Hepatocyte (in vitro differentiated cells): Measurements from ENCODE around the gene TECR. TPM values are rescaled to one million over a fixed set of nuclear protein-coding genes. Genes with fewer than 3 reads are reported as not detected.
"Not testable (repeated sequence)": the region's sequence is repeated elsewhere in the genome, so short reads cannot be mapped to it uniquely, and the experiment has no call there.

ENCODE experiments used
- DNase-seq: peaks from one replicate; pipeline ENCODE4 v3.0.0-alpha.2; 2016; ENCODE audit warnings: low spot score
- H2AFZ ChIP-seq: fragments of 200-600 bp; sonication (generic); 2 replicates; pipeline ENCODE4 v1.6.0; 2016; ENCODE audit warnings: antibody characterized with exemption, mild to moderate bottlenecking
- H3K27ac ChIP-seq: fragments of 200-600 bp; sonication (generic); 2 replicates; pipeline ENCODE4 v1.5.1; 2016; ENCODE audit warnings: mild to moderate bottlenecking
- H3K27me3 ChIP-seq: fragments of 200-600 bp; sonication (generic); 2 replicates; pipeline ENCODE4 v1.6.1; 2016
- H3K36me3 ChIP-seq: fragments of 200-600 bp; sonication (generic); replicated peaks from 2 replicates; pipeline ENCODE4 v1.5.1; 2016; ENCODE audit warnings: low read depth; ENCODE audit not compliant: insufficient read depth
- H3K4me1 ChIP-seq: fragments of 200-600 bp; sonication (generic); 2 replicates; pipeline ENCODE4 v1.5.1; 2016; ENCODE audit warnings: mild to moderate bottlenecking, moderate library complexity; ENCODE audit not compliant: insufficient read depth
- H3K4me2 ChIP-seq: fragments of 200-600 bp; sonication (generic); 2 replicates; pipeline ENCODE4 v1.6.0; 2016
- H3K4me3 ChIP-seq: fragments of 200-600 bp; sonication (generic); 2 replicates; pipeline ENCODE4 v1.5.1; 2016; ENCODE audit warnings: mild to moderate bottlenecking
- H3K79me2 ChIP-seq: fragments of 200-600 bp; sonication (generic); 2 replicates; pipeline ENCODE4 v1.6.0; 2017; ENCODE audit warnings: mild to moderate bottlenecking
- H3K9me2 ChIP-seq: fragments of 200-600 bp; sonication (generic); replicated peaks from 2 replicates; pipeline ENCODE4 v1.6.0; 2017; ENCODE audit warnings: mild to moderate bottlenecking; ENCODE audit not compliant: insufficient read depth
- H3K9me3 ChIP-seq: fragments of 200-600 bp; sonication (generic); 2 replicates; pipeline ENCODE4 v1.5.1; 2016; ENCODE audit warnings: low read depth, mild to moderate bottlenecking
- H4K20me1 ChIP-seq: fragments of 200-600 bp; sonication (generic); 2 replicates; pipeline ENCODE4 v1.6.0; 2016; ENCODE audit warnings: mild to moderate bottlenecking; ENCODE audit not compliant: insufficient read depth, poor library complexity, severe bottlenecking
- CTCF ChIP-seq: fragments of 200-600 bp; sonication (generic); IDR thresholded peaks from 2 replicates; pipeline ENCODE4 v1.5.1; 2016; ENCODE audit warnings: antibody characterized with exemption, mild to moderate bottlenecking; ENCODE audit not compliant: poor library complexity
- EZH2 ChIP-seq: fragments of 200-600 bp; sonication (generic); IDR thresholded peaks from 2 replicates; pipeline ENCODE4 v1.6.1; 2016; ENCODE audit warnings: antibody characterized with exemption, mild to moderate bottlenecking, borderline replicate concordance
- EZH2phosphoT487 ChIP-seq: fragments of 200-600 bp; sonication (generic); IDR thresholded peaks from one replicate; pipeline ENCODE4 v1.6.1; 2018; ENCODE audit warnings: antibody characterized with exemption, mild to moderate bottlenecking, low read depth, moderate library complexity; ENCODE audit not compliant: unreplicated experiment, severe bottlenecking
- WGBS: methylation state at CpG from one replicate; pipeline ENCODE4 v1.1.6; 2016; ENCODE audit warnings: low lambda C conversion rate; ENCODE audit errors: missing lambda C conversion rate; 5-methylcytosine and 5-hydroxymethylcytosine counted together
- polyA plus RNA-seq: library from polyadenylated mRNA; unstranded; fragments of >200 nt; fragmentation: Nextera tagmentation; extraction: Ambion mirVana; gene quantifications from 2 replicates; pipeline ENCODE4 v1.2.1, GENCODE V29; 2016
- total RNA-seq: library from RNA; depleted of rRNA; stranded (reverse); fragments of >200 nt; gene quantifications from 2 replicates; pipeline ENCODE4 v1.2.3, GENCODE V29; 2014

The TECR gene
- total and polyA plus RNA-seq, 2 experiments from 2014 or later: 65.3 to 366 TPM

- Histone ChIP-seq H2AFZ (no peak overlapping the region), H3K4me3 (no peak overlapping the region), H3K4me1 (no peaks in the 10 kb centered on the region), H3K27me3 (no peaks in the 10 kb centered on the region), H3K9me2 (no peaks in the 10 kb centered on the region), H3K27ac (no peak overlapping the region), H4K20me1 (no peaks in the 10 kb centered on the region), H3K4me2 (no peak overlapping the region), H3K9me3 (no peaks in the 10 kb centered on the region), H3K36me3 (no peaks in the 10 kb centered on the region), H3K79me2 (no peaks in the 10 kb centered on the region)
- no peak for DNase-seq
- 67% methylated on average over 4 of the region's 4 CpGs for WGBS
- TF ChIP-seq CTCF: no peak
- TF ChIP-seq EZH2phosphoT487: no peak
- TF ChIP-seq EZH2: no peak
Observed at GRCh38 chr19:14611051-14611450, 81.7 kb downstream of the TECR start.

- H3K4me3 ChIP-seq, DNase-seq, H3K27ac ChIP-seq, H3K9me2 ChIP-seq, H3K79me2 ChIP-seq, H3K36me3 ChIP-seq, H3K4me1 ChIP-seq, H3K4me2 ChIP-seq, H4K20me1 ChIP-seq, H3K27me3 ChIP-seq, H3K9me3 ChIP-seq, H2AFZ ChIP-seq: not testable (repeated sequence)
- WGBS: 71% methylated on average over 5 of the region's 5 CpGs
Observed at GRCh38 chr19:14612242-14612641, 82.8 kb downstream of the TECR start.

GRCh38 chr19:14612657-14613056 is 83.3 kb downstream of the TECR start:
- no peak overlapping the region for H3K27ac ChIP-seq

GRCh38 chr19:14613399-14614098 is 84.2 kb downstream of the TECR start:
- H3K4me1 ChIP-seq, H4K20me1 ChIP-seq, H3K9me3 ChIP-seq, H3K36me3 ChIP-seq, H3K4me3 ChIP-seq, H3K27ac ChIP-seq, H3K79me2 ChIP-seq, H3K9me2 ChIP-seq, H3K27me3 ChIP-seq, H3K4me2 ChIP-seq, H2AFZ ChIP-seq, DNase-seq: not testable (repeated sequence)
- 71% methylated on average over 14 of the region's 14 CpGs for WGBS

More at GRCh38 chr19:14612657-14613056, 83.3 kb downstream of the TECR start:
- Histone ChIP-seq H3K9me3 (no peaks in the 10 kb centered on the region), H3K79me2 (no peaks in the 10 kb centered on the region), H3K4me3 (no peak overlapping the region), H3K4me2 (no peak overlapping the region), H3K27me3 (no peaks in the 10 kb centered on the region), H3K36me3 (no peaks in the 10 kb centered on the region), H4K20me1 (no peaks in the 10 kb centered on the region), H2AFZ (no peak overlapping the region), H3K9me2 (no peaks in the 10 kb centered on the region), H3K4me1 (no peaks in the 10 kb centered on the region)
- DNase-seq: no peak
- no peak for TF ChIP-seq EZH2phosphoT487
- no peak for TF ChIP-seq CTCF
- TF ChIP-seq EZH2: no peak
- WGBS: 73% methylated on average over 4 of the region's 4 CpGs
